Measurements from ENCODE around the gene KIRREL3. TPM values are rescaled to one million over a fixed set of nuclear protein-coding genes. Genes with fewer than 3 reads are reported as not detected.

Gene KIRREL3
- polyA plus RNA-seq, 1 of the 3 experiments (the other 2 are of a cell fraction) = 3.7 TPM

DNA sequence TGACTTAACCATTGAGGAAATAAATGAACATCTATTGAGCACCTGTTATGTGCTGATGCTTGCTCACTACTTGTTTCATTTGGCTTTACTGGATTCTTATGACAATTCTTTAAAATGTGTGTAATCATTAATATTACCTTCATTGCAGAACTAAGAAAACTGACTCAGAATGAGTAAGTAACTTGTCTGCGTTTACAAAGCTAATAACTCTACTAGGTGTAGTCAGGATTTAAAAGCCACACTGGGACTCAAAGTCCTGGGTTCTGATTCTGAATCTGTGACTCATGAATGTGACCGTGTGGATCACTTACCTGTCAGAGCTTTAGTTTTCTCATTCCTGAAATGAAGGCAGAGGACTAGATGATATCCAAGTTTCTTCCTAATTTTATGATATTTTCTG is 23.4 kb upstream of the KIRREL3 start:
- ChIA-PET CTCF (interaction anchor here (0.6 to 0.9 kb wide), 2 partner anchors 9 to 259 kb away, joined by 3 read pairs; no protein-coding TSS in a partner anchor), POLR2A (no interaction called here)
- Histone ChIP-seq H3K36me3 (replicated peaks in 1 of 2; ENCODE audit: control insufficient read depth in 1 of 2, insufficient read depth in 2 of 2, low read length in 1 of 2) (no peaks in the 10 kb centered on the region), H3K27ac (ENCODE audit: low read depth in 2 of 2, low read length in 1 of 2) (no peak overlapping the region), H4K20me1 (ENCODE audit: insufficient read depth) (no peaks in the 10 kb centered on the region), H3K9me3 (no peaks in the 10 kb centered on the region), H3K79me2 (ENCODE audit: insufficient read depth) (no peaks in the 10 kb centered on the region), H3K9me2 (no peaks in the 10 kb centered on the region), H3K4me1 (ENCODE audit: control insufficient read depth in 1 of 2, insufficient read depth in 2 of 2, low read depth in 1 of 2, low read length in 1 of 2) (no peaks in the 10 kb centered on the region), H2AFZ (ENCODE audit: low read depth) (no peak overlapping the region), H3K27me3 (ENCODE audit: insufficient read depth) (no peaks in the 10 kb centered on the region; the same call in 1 of the 2 replicates), H3K9ac (no peak overlapping the region), H3F3A (replicated peaks; ENCODE audit: insufficient read depth) (no peaks in the 10 kb centered on the region), H3K4me2 (no peak overlapping the region), H3K4me3 (ENCODE audit: low read depth in 2 of 2, low read length in 1 of 2) (no peak overlapping the region)
- TF ChIP-seq RAD21 (IDR thresholded peaks at IDR 0.05; ENCODE audit: low read length) = no peak
- no peak for TF ChIP-seq TEAD4 (IDR thresholded peaks at IDR 0.05; ENCODE audit: borderline replicate concordance, insufficient read depth)
- TF ChIP-seq, protein P1, sequence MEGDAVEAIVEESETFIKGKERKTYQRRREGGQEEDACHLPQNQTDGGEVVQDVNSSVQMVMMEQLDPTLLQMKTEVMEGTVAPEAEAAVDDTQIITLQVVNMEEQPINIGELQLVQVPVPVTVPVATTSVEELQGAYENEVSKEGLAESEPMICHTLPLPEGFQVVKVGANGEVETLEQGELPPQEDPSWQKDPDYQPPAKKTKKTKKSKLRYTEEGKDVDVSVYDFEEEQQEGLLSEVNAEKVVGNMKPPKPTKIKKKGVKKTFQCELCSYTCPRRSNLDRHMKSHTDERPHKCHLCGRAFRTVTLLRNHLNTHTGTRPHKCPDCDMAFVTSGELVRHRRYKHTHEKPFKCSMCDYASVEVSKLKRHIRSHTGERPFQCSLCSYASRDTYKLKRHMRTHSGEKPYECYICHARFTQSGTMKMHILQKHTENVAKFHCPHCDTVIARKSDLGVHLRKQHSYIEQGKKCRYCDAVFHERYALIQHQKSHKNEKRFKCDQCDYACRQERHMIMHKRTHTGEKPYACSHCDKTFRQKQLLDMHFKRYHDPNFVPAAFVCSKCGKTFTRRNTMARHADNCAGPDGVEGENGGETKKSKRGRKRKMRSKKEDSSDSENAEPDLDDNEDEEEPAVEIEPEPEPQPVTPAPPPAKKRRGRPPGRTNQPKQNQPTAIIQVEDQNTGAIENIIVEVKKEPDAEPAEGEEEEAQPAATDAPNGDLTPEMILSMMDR (IDR thresholded peaks at IDR 0.05) = no peak
- TF ChIP-seq RXRA (IDR thresholded peaks at IDR 0.05; ENCODE audit: borderline replicate concordance, low read depth) = no peak
- no peak for TF ChIP-seq RCOR1 (IDR thresholded peaks at IDR 0.05; ENCODE audit: low read length)
- no peak for TF ChIP-seq NRF1 (IDR thresholded peaks at IDR 0.05; ENCODE audit: low read depth, low read length)
- TF ChIP-seq POLR2AphosphoS5 (IDR thresholded peaks at IDR 0.05; ENCODE audit: low read depth, low read length) = no peak
- TF ChIP-seq, protein P2, sequence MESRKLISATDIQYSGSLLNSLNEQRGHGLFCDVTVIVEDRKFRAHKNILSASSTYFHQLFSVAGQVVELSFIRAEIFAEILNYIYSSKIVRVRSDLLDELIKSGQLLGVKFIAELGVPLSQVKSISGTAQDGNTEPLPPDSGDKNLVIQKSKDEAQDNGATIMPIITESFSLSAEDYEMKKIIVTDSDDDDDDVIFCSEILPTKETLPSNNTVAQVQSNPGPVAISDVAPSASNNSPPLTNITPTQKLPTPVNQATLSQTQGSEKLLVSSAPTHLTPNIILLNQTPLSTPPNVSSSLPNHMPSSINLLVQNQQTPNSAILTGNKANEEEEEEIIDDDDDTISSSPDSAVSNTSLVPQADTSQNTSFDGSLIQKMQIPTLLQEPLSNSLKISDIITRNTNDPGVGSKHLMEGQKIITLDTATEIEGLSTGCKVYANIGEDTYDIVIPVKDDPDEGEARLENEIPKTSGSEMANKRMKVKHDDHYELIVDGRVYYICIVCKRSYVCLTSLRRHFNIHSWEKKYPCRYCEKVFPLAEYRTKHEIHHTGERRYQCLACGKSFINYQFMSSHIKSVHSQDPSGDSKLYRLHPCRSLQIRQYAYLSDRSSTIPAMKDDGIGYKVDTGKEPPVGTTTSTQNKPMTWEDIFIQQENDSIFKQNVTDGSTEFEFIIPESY (IDR thresholded peaks at IDR 0.05; ENCODE audit: borderline replicate concordance, low read depth) = no peak
- no peak for TF ChIP-seq MXI1 (IDR thresholded peaks at IDR 0.05; ENCODE audit: low read depth, low read length)
- no peak for TF ChIP-seq YY1 (IDR thresholded peaks at IDR 0.05; ENCODE audit: low read depth)
- TF ChIP-seq RFX5 (IDR thresholded peaks at IDR 0.05; ENCODE audit: low read length) = no peak
- TF ChIP-seq EZH2phosphoT487 (IDR thresholded peaks at IDR 0.05; ENCODE audit: borderline replicate concordance, low read depth) = no peak
- no peak for TF ChIP-seq SIN3A (IDR thresholded peaks at IDR 0.05; ENCODE audit: borderline replicate concordance, low read depth, low read length)
- TF ChIP-seq, protein P3, sequence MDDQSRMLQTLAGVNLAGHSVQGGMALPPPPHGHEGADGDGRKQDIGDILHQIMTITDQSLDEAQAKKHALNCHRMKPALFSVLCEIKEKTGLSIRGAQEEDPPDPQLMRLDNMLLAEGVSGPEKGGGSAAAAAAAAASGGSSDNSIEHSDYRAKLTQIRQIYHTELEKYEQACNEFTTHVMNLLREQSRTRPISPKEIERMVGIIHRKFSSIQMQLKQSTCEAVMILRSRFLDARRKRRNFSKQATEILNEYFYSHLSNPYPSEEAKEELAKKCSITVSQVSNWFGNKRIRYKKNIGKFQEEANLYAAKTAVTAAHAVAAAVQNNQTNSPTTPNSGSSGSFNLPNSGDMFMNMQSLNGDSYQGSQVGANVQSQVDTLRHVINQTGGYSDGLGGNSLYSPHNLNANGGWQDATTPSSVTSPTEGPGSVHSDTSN (IDR thresholded peaks at IDR 0.05) = no peak
- TF ChIP-seq ELF1 (IDR thresholded peaks at IDR 0.05) = no peak
- TF ChIP-seq, protein P4, sequence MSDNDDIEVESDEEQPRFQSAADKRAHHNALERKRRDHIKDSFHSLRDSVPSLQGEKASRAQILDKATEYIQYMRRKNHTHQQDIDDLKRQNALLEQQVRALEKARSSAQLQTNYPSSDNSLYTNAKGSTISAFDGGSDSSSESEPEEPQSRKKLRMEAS (IDR thresholded peaks at IDR 0.05; ENCODE audit: low read depth) = no peak
- TF ChIP-seq, protein P5, sequence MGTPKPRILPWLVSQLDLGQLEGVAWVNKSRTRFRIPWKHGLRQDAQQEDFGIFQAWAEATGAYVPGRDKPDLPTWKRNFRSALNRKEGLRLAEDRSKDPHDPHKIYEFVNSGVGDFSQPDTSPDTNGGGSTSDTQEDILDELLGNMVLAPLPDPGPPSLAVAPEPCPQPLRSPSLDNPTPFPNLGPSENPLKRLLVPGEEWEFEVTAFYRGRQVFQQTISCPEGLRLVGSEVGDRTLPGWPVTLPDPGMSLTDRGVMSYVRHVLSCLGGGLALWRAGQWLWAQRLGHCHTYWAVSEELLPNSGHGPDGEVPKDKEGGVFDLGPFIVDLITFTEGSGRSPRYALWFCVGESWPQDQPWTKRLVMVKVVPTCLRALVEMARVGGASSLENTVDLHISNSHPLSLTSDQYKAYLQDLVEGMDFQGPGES (IDR thresholded peaks at IDR 0.05; ENCODE audit: low read depth, low read length) = no peak
- no peak for TF ChIP-seq TAF1 (IDR thresholded peaks at IDR 0.05; ENCODE audit: borderline replicate concordance, low read depth, low read length)
- TF ChIP-seq, protein P6, sequence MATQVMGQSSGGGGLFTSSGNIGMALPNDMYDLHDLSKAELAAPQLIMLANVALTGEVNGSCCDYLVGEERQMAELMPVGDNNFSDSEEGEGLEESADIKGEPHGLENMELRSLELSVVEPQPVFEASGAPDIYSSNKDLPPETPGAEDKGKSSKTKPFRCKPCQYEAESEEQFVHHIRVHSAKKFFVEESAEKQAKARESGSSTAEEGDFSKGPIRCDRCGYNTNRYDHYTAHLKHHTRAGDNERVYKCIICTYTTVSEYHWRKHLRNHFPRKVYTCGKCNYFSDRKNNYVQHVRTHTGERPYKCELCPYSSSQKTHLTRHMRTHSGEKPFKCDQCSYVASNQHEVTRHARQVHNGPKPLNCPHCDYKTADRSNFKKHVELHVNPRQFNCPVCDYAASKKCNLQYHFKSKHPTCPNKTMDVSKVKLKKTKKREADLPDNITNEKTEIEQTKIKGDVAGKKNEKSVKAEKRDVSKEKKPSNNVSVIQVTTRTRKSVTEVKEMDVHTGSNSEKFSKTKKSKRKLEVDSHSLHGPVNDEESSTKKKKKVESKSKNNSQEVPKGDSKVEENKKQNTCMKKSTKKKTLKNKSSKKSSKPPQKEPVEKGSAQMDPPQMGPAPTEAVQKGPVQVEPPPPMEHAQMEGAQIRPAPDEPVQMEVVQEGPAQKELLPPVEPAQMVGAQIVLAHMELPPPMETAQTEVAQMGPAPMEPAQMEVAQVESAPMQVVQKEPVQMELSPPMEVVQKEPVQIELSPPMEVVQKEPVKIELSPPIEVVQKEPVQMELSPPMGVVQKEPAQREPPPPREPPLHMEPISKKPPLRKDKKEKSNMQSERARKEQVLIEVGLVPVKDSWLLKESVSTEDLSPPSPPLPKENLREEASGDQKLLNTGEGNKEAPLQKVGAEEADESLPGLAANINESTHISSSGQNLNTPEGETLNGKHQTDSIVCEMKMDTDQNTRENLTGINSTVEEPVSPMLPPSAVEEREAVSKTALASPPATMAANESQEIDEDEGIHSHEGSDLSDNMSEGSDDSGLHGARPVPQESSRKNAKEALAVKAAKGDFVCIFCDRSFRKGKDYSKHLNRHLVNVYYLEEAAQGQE (IDR thresholded peaks at IDR 0.05; ENCODE audit: low read depth, low read length) = no peak
- no peak for TF ChIP-seq SMC3 (IDR thresholded peaks at IDR 0.05; ENCODE audit: low read depth, low read length)
- 38% methylated on average over 2 of the region's 2 CpGs for WGBS (ENCODE audit: low lambda C conversion rate)
- DNase-seq = no peak

Measured in SK-N-SH (cell line).